ENCODE measurements around the gene SLC35G3.
"Not testable (repeated sequence)": the region's sequence is repeated elsewhere in the genome, so short reads cannot be mapped to it uniquely, and the experiment has no call there.

The SLC35G3 gene

DNA sequence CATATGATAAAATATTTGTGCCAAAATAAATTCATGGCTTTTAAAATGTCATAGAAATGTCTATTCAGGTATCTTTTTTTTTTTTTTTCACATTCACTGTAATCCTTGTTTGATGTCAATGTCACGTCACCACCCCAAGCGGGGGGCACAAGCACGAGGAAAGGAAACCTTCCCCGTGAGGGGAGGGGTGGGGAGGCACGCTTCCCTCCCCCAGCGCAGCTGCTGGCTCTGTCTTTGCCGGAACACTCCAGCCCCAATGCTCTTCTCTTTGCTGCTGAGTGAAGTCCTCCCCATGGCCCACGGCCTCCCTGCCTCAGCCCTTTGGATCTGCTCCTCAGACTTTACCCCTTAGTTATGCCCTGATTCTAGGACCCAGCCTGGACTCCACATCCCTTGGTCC is 1.5 kb downstream of the SLC35G3 start:
- H3K27me3 Mint-ChIP-seq, result no peaks in the 10 kb centered on the region
- DNase-seq (ENCODE audit: low spot score in 2 of 2), result no peak
- H3K4me3 Mint-ChIP-seq, result no peak overlapping the region
- no peaks in the 10 kb centered on the region for H3K36me3 Mint-ChIP-seq (ENCODE audit: insufficient read depth)
- ATAC-seq (replicated peaks; ENCODE audit: extremely low read depth, poor library complexity, severe bottlenecking), result no peak
- peak overlapping the region; percentile 33 for H3K27ac Mint-ChIP-seq (ENCODE audit: low read depth)
- H3K9me3 Mint-ChIP-seq, result no peaks in the 10 kb centered on the region
- H3K4me1 Mint-ChIP-seq, result peaks cover 25% of the 10 kb centered on the region

DNA sequence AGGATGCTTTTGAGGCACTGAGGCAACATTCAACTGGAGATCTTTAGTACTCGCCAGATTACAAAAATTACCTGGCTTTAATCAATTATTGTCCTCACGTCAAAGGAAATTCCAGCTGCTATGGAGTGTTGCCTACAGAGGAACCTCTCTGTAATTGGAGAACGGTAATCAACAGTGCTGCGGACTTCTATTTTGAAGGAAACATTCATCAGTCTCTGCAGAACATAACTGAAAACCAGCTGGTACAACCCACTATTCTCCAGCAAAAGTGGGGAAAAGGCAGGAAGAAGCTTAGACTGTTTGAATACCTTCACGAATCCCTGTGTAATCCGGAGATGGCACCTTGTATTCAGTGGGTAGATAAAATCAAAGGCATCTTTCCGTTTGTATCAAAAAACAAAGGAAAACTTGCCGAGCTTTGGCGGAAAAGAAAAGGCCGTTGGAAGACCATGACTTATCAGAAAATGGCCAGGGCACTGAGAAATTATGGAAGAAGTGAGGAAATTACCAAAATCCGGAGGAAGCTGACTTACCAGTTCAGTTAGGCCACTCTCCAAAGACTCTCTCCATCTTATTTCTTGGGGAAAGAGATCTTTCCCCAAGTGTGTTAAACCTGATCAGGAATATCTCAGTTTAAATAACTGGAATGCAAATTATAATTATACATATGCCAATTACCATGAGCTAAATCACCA is 3.0 kb downstream of the SLC35G3 start:
- Mint-ChIP-seq H3K4me3 (no peak overlapping the region), H3K27me3 (no peaks in the 10 kb centered on the region), H3K36me3 (ENCODE audit: insufficient read depth) (no peaks in the 10 kb centered on the region), H3K27ac (ENCODE audit: low read depth) (no peak overlapping the region), H3K4me1 (peaks cover 30% of the 10 kb centered on the region), H3K9me3 (no peaks in the 10 kb centered on the region)
- no peak for DNase-seq (ENCODE audit: low spot score in 2 of 2)
- ATAC-seq (replicated peaks; ENCODE audit: extremely low read depth, poor library complexity, severe bottlenecking), result no peak

DNA sequence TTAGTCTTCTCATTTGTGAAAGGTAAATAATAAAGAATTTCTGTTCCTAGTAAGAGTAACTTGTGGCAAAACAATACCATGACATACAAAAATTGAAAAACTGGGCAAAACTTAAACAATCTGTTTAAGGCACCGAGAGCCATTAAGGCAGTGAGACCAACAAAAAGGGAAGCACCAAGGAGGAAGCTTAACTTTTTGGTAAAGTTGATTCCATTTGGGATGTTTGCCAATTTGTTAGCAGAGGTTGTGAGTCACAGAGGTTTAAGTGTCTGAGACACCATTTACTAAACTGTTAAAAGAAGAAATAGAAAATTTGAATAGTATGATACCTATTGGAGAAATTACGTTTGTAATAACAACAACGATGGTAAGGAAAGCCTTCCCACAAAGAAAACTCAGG is 4.9 kb downstream of the SLC35G3 start:
- DNase-seq (ENCODE audit: low spot score in 2 of 2) (no peak), ATAC-seq (replicated peaks; ENCODE audit: extremely low read depth, poor library complexity, severe bottlenecking) (no peak)
- Mint-ChIP-seq H3K36me3 (ENCODE audit: insufficient read depth) (no peaks in the 10 kb centered on the region), H3K27me3 (no peaks in the 10 kb centered on the region), H3K27ac (ENCODE audit: low read depth) (no peak overlapping the region), H3K9me3 (no peaks in the 10 kb centered on the region), H3K4me1 (peaks cover 38% of the 10 kb centered on the region), H3K4me3 (no peak overlapping the region)

DNA sequence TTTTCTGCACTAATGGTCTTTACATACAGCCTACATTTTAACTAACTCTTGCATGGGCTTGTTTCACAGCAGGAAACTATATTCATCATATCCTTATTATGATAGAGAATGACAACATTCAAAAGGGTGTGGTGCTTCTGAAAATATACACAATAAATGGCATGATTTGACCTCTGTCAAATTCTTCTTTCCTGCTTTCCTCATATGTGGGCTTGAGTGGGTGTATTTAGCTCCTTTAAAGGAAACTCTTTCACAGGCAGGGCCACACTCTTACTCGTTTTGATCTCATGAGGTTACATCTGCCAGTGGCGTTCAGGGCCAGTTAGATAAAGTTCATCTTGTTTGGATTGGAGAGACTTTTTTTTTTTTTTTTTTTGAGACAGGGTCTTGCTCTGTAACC is 6.1 kb downstream of the SLC35G3 start:
- no peaks in the 10 kb centered on the region for H3K9me3 Mint-ChIP-seq
- H3K4me3 Mint-ChIP-seq, result peak overlapping the region; percentile 11
- H3K4me1 Mint-ChIP-seq, result peaks cover 45% of the 10 kb centered on the region
- H3K27me3 Mint-ChIP-seq, result no peaks in the 10 kb centered on the region
- no peaks in the 10 kb centered on the region for H3K36me3 Mint-ChIP-seq (ENCODE audit: insufficient read depth)
- DNase-seq (ENCODE audit: low spot score in 2 of 2) (no peak), ATAC-seq (replicated peaks; ENCODE audit: extremely low read depth, poor library complexity, severe bottlenecking) (no peak)
- H3K27ac Mint-ChIP-seq (ENCODE audit: low read depth), result no peak overlapping the region

DNA sequence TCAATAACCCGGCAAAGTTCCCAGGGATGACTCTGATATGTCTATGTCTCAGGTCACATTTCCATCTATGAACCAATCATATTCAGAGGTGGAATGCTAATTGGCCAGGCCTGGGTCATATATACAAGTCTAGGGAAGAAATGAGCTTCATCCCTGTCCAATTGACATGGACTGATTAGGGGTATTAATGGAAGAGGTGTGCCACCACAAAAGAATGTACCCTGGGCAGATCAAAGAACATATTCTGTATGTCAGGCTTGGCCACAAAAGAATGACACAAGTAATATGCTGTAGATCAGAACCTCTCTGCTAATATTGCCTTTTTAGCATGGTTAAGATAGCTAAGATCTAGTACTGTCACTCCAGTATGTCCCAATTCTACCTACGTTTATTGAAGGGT is 6.7 kb downstream of the SLC35G3 start:
- DNase-seq (ENCODE audit: low spot score in 2 of 2) (no peak), ATAC-seq (replicated peaks; ENCODE audit: extremely low read depth, poor library complexity, severe bottlenecking) (no peak)
- H3K4me1 Mint-ChIP-seq, result peaks cover 46% of the 10 kb centered on the region
- H3K4me3 Mint-ChIP-seq, result no peak overlapping the region
- no peaks in the 10 kb centered on the region for H3K36me3 Mint-ChIP-seq (ENCODE audit: insufficient read depth)
- no peaks in the 10 kb centered on the region for H3K27me3 Mint-ChIP-seq
- no peaks in the 10 kb centered on the region for H3K9me3 Mint-ChIP-seq
- H3K27ac Mint-ChIP-seq (ENCODE audit: low read depth), result no peak overlapping the region

DNA sequence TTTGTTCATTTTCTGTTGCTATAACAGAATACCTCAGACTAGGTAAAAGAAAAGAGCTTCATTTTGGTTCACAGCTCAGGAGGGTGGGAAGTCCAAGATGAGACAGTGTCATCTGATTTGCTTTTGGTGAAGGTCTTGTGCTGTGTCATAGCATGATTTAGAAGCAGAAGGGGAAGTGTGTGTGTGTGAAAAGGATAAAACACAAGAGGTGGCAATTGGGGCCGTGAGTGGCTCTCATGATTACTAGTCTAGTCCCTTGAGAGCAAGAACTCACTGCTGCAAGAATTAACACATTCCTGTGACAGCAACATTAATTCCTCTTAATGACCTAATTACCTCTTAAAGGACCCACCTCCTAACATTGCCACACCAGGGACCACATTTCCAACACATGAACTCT is 8.3 kb downstream of the SLC35G3 start:
- H3K27ac Mint-ChIP-seq (ENCODE audit: low read depth), result no peak overlapping the region
- H3K9me3 Mint-ChIP-seq, result no peaks in the 10 kb centered on the region
- H3K36me3 Mint-ChIP-seq (ENCODE audit: insufficient read depth), result peaks cover 2% of the 10 kb centered on the region
- DNase-seq (ENCODE audit: low spot score in 2 of 2) (no peak), ATAC-seq (replicated peaks; ENCODE audit: extremely low read depth, poor library complexity, severe bottlenecking) (no peak)
- H3K4me1 Mint-ChIP-seq, result peaks cover 47% of the 10 kb centered on the region
- H3K4me3 Mint-ChIP-seq, result no peak overlapping the region
- H3K27me3 Mint-ChIP-seq, result no peaks in the 10 kb centered on the region

DNA sequence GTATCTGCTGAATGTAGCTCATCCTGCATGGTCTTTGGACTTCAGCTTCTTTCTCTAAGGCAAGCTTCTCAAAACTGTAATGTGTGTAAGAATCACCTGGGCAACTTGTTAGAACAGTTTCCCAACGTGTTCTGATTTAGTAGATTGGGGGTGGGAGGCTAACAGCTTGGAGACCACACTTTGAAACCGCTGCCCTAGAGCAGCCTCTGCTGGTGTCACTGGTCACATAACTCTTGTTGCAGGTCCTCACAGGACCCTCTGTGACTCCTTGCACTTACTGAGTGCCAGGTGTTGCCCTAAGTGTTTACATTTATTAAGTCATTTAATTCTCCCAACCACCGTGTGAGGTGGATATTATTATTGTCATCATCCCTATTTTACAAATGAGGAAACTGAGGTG is 9.9 kb downstream of the SLC35G3 start:
- H3K36me3 Mint-ChIP-seq (ENCODE audit: insufficient read depth), result peaks cover 2% of the 10 kb centered on the region
- no peaks in the 10 kb centered on the region for H3K27me3 Mint-ChIP-seq
- no peaks in the 10 kb centered on the region for H3K9me3 Mint-ChIP-seq
- H3K4me3 Mint-ChIP-seq, result no peak overlapping the region
- peaks cover 55% of the 10 kb centered on the region for H3K4me1 Mint-ChIP-seq
- ATAC-seq (replicated peaks; ENCODE audit: extremely low read depth, poor library complexity, severe bottlenecking) (no peak), DNase-seq (ENCODE audit: low spot score in 2 of 2) (no peak)
- H3K27ac Mint-ChIP-seq (ENCODE audit: low read depth), result no peak overlapping the region

DNA sequence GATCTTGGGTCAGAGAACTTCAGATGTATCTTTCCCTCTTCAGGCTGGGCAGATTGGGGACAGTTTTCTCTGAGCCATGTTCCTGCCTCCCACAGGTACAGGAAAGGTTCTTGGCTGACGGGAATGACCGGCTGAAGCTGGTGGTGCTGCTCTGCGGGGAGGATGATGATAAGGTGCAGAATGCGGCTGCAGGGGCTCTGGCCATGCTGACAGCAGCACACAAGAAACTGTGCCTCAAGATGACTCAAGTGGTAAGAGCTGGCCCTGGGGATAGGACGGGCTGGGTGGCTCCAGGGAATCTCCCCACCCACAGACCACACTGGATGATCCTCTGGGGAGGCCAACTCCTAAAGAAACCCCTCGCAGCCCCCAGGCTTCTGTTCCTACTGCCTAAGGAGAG is 10.9 kb downstream of the SLC35G3 start:
- Mint-ChIP-seq H3K4me3 (no peak overlapping the region), H3K9me3 (no peaks in the 10 kb centered on the region), H3K4me1 (peaks cover 56% of the 10 kb centered on the region), H3K27me3 (no peaks in the 10 kb centered on the region), H3K36me3 (ENCODE audit: insufficient read depth) (peaks cover 2% of the 10 kb centered on the region), H3K27ac (ENCODE audit: low read depth) (no peak overlapping the region)
- no peak for ATAC-seq (replicated peaks; ENCODE audit: extremely low read depth, poor library complexity, severe bottlenecking)
- DNase-seq (ENCODE audit: low spot score in 2 of 2), result no peak

DNA sequence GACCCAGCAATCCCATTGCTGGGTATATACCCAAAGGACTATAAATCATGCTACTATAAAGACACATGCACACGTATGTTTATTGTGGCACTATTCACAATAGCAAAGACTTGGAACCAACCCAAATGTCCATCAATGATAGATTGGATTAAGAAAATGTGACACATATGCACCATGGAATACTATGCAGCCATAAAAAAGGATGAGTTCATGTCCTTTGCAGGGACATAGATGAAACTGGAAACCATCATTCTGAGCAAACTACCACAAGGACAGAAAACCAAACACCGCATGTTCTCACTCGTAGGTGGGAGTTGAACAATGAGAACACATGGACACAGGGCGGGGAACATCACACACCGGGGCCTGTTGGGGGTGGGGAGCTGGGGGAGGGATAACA is 14.8 kb downstream of the SLC35G3 start:
- peaks cover 68% of the 10 kb centered on the region for H3K4me1 Mint-ChIP-seq
- not testable (repeated sequence) for H3K27ac Mint-ChIP-seq (ENCODE audit: low read depth)

DNA sequence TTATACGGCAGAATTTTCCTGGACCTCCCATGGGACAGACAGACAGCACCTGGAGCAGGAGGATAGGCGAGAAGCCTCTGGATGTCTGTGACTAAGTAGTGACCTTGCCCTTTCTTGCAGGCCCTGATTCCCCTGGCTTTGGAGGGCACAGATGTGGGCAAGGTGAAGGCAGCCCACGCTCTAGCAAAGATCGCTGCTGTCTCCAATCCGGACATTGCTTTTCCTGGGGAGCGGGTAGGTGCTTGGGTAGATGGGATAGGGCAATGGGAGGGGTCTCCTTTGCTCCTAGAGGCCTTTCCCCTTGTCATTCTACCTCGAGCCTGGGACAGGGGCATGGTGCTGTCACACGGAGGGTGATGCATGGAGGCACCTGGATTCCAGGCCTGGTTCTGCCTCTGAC is 17.3 kb downstream of the SLC35G3 start:
- no peak for DNase-seq (ENCODE audit: low spot score in 2 of 2)
- peak overlapping the region; percentile 63 for H3K4me3 Mint-ChIP-seq
- peaks cover 61% of the 10 kb centered on the region for H3K4me1 Mint-ChIP-seq
- H3K27me3 Mint-ChIP-seq, result no peaks in the 10 kb centered on the region
- H3K9me3 Mint-ChIP-seq, result no peaks in the 10 kb centered on the region
- peaks cover 12% of the 10 kb centered on the region for H3K36me3 Mint-ChIP-seq (ENCODE audit: insufficient read depth)
- no peak for ATAC-seq (replicated peaks; ENCODE audit: extremely low read depth, poor library complexity, severe bottlenecking)
- peak overlapping the region; percentile 97 for H3K27ac Mint-ChIP-seq (ENCODE audit: low read depth)

More for the DNA sequence above, 14.8 kb downstream of the SLC35G3 start:
- not testable (repeated sequence) for DNase-seq (ENCODE audit: low spot score in 2 of 2); ATAC-seq (replicated peaks; ENCODE audit: extremely low read depth, poor library complexity, severe bottlenecking); H3K9me3 Mint-ChIP-seq; H3K4me3 Mint-ChIP-seq; H3K27me3 Mint-ChIP-seq
- H3K36me3 Mint-ChIP-seq (ENCODE audit: insufficient read depth), result peaks cover 12% of the 10 kb centered on the region

DNA sequence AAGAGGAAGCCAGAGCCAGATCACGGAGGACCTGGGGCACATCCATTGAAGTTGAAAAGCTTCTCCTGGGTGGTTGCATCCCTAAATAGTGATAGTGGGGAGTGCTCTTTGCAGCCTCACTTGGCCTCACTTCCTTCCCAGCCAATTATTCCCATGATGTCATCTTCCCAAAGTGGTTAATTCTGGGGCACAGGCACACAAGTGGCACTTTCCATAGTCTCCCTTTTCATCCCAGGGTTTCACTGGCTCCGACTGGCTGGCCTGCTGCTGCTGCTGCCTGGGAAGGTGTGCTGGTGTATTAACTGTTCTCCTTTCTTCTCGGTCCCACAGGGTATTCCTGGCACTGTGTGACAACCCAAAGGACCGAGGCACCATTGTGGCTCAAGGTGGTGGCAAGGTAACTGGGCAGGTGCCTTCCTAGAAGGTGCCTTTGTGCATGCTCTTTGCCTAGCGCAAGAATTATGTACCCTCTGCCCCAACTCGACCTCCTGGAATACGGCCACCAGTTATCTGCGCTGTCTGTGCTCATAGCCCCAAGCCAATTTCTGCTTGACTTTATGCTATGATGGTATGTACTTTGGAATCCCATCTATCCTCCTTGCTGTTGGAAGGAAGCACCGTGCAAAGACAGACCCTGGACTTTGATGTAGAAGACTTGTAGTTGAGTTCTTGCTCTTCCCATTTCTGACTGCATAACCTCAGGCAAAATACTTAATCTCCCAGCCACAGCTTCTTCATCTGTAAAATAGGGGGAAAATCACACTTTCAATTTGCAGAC is 18.4 kb downstream of the SLC35G3 start:
- Mint-ChIP-seq H3K36me3 (ENCODE audit: insufficient read depth) (peaks cover 10% of the 10 kb centered on the region), H3K4me1 (peaks cover 68% of the 10 kb centered on the region), H3K27me3 (no peaks in the 10 kb centered on the region), H3K27ac (ENCODE audit: low read depth) (peak overlapping the region; percentile 97), H3K4me3 (no peak overlapping the region), H3K9me3 (no peaks in the 10 kb centered on the region)
- ATAC-seq (replicated peaks; ENCODE audit: extremely low read depth, poor library complexity, severe bottlenecking) (no peak), DNase-seq (ENCODE audit: low spot score in 2 of 2) (peak in 1 of 2 donors; percentile 8)

DNA sequence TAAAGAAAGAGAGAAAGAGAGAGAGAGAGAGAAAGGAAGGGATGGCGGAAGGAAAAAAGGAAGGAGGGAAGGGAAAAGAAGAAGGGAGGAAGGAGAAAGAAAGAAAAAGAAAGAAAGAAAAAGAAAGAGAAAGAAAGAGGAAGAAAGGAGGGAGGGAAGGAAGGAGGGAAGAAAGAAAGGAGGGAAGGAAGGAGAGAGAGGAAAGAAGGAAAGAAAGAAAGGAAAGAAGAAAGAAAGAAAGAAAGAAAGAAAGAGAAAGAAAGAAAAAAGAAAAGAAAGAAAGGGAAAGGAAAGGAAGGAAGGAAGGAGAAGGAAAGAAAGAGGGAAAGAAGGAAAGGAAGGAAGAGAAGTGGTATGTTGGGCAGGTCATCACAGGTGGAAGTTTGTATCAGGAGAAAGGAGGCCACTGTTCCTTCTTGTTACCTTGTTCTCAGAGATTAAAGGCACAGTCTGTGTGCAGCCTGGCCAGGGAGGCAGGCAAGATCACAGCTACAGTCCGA is 19.3 kb downstream of the SLC35G3 start:
- peaks cover 62% of the 10 kb centered on the region for H3K4me1 Mint-ChIP-seq
- peak overlapping the region; percentile 85 for H3K27ac Mint-ChIP-seq (ENCODE audit: low read depth)
- ATAC-seq (replicated peaks; ENCODE audit: extremely low read depth, poor library complexity, severe bottlenecking), result no peak
- H3K9me3 Mint-ChIP-seq, result no peaks in the 10 kb centered on the region
- H3K4me3 Mint-ChIP-seq, result no peak overlapping the region
- DNase-seq (ENCODE audit: low spot score in 2 of 2), result no peak
- no peaks in the 10 kb centered on the region for H3K27me3 Mint-ChIP-seq
- peaks cover 10% of the 10 kb centered on the region for H3K36me3 Mint-ChIP-seq (ENCODE audit: insufficient read depth)

DNA sequence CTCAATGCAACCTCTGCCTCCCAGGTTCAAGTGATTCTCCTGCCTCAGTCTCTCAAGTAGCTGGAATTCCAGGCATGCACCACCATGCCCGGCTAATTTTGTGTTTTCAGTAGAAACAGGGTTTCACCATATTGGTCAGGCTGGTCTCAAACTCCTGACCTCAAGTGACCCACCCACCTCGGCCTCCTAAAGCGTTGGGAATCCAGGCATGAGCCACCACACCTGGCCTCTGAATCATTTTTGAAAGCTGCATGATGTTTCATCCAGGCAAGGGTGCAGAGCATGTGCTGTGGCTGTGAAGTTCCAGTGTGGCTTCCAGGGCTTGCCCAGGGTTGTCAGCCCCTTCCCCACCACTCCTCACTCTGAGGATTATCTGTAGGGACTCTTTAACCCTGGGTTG is 21.9 kb downstream of the SLC35G3 start:
- H3K36me3 Mint-ChIP-seq (ENCODE audit: insufficient read depth), result not testable (repeated sequence)

More for the DNA sequence above, 21.9 kb downstream of the SLC35G3 start:
- not testable (repeated sequence) for H3K27ac Mint-ChIP-seq (ENCODE audit: low read depth); H3K9me3 Mint-ChIP-seq; DNase-seq (ENCODE audit: low spot score in 2 of 2); H3K27me3 Mint-ChIP-seq; H3K4me3 Mint-ChIP-seq; ATAC-seq (replicated peaks; ENCODE audit: extremely low read depth, poor library complexity, severe bottlenecking)
- H3K4me1 Mint-ChIP-seq, result peaks cover 44% of the 10 kb centered on the region

All from central memory CD8-positive, alpha-beta T cell (primary cell).